Brain microvascular endothelial cell (primary cell): Measurements from ENCODE around the gene EFNA5.

Experiments
- DNase-seq: peaks from one replicate; pipeline ENCODE4 v3.0.0-alpha.2; 2020
- H3K27ac ChIP-seq: fragments of 250-450 bp; sonication (Bioruptor Pico); 2 replicates; pipeline ENCODE4 v1.5.1; 2020; ENCODE audit warnings: mild to moderate bottlenecking, moderate library complexity
- H3K27me3 ChIP-seq: fragments of 250-450 bp; sonication (Bioruptor Pico); replicated peaks from 2 replicates; pipeline ENCODE4 v1.5.1; 2020; ENCODE audit warnings: mild to moderate bottlenecking
- H3K36me3 ChIP-seq: fragments of 250-450 bp; sonication (Bioruptor Pico); replicated peaks from 2 replicates; pipeline ENCODE4 v1.5.1; 2020; ENCODE audit warnings: mild to moderate bottlenecking
- H3K4me3 ChIP-seq: 2 replicates; pipeline ENCODE4 v1.5.1; 2011; ENCODE audit warnings: low read depth, mild to moderate bottlenecking, control low read depth, low read length, moderate library complexity
- CTCF ChIP-seq: IDR thresholded peaks from 2 replicates; pipeline ENCODE4 v1.5.1; 2011; ENCODE audit warnings: low read depth, mild to moderate bottlenecking, moderate library complexity, low read length, control low read depth, inconsistent platforms; ENCODE audit errors: missing control alignments
- in situ Hi-C: cut with HindIII; loops from 2 replicates; pipeline ENCODE4 v1.10.0; 2017; ENCODE audit warnings: low sequenced_read_pairs, low pct_ligation_motif_present

EFNA5 gene

GRCh38 chr5:107605596-107606125, 65.1 kb downstream of the EFNA5 start:
- TF ChIP-seq CTCF: no peak
- Histone ChIP-seq H3K36me3 (no peaks in the 10 kb centered on the region), H3K27ac (no peak overlapping the region), H3K27me3 (no peaks in the 10 kb centered on the region), H3K4me3 (no peak overlapping the region)
- DNase-seq: no peak
- in situ Hi-C loops: no loop called here

- no peak for TF ChIP-seq CTCF
- in situ Hi-C loops: no loop called here
- Histone ChIP-seq H3K27ac (no peak overlapping the region), H3K36me3 (no peaks in the 10 kb centered on the region), H3K27me3 (no peaks in the 10 kb centered on the region), H3K4me3 (no peak overlapping the region)
- no peak for DNase-seq
Measured at GRCh38 chr5:107604990-107605389, 65.7 kb downstream of the EFNA5 start.

- in situ Hi-C loops: no loop called here
- Histone ChIP-seq H3K27ac (no peak overlapping the region), H3K27me3 (no peaks in the 10 kb centered on the region), H3K36me3 (no peaks in the 10 kb centered on the region), H3K4me3 (no peak overlapping the region)
- no peak for DNase-seq
- no peak for TF ChIP-seq CTCF
Measured at GRCh38 chr5:107604146-107604910, 66.4 kb downstream of the EFNA5 start.

GRCh38 chr5:107603349-107603748, 67.4 kb downstream of the EFNA5 start:
- TF ChIP-seq CTCF: no peak
- in situ Hi-C loops: no loop called here
- Histone ChIP-seq H3K27me3 (no peaks in the 10 kb centered on the region), H3K27ac (no peak overlapping the region), H3K4me3 (no peak overlapping the region), H3K36me3 (no peaks in the 10 kb centered on the region)
- no peak for DNase-seq

GRCh38 chr5:107602896-107603295, 67.8 kb downstream of the EFNA5 start:
- no peak for TF ChIP-seq CTCF
- no peaks in the 10 kb centered on the region for H3K27me3 ChIP-seq
- H3K36me3 ChIP-seq: no peaks in the 10 kb centered on the region
- in situ Hi-C loops: no loop called here
- no peak overlapping the region for H3K4me3 ChIP-seq
- DNase-seq: no peak
- H3K27ac ChIP-seq: no peak overlapping the region

GRCh38 chr5:107601076-107601475, 69.7 kb downstream of the EFNA5 start:
- no peak for TF ChIP-seq CTCF
- H3K4me3 ChIP-seq: no peak overlapping the region
- no peak for DNase-seq
- in situ Hi-C loops: no loop called here
- no peaks in the 10 kb centered on the region for H3K36me3 ChIP-seq
- H3K27ac ChIP-seq: no peak overlapping the region
- H3K27me3 ChIP-seq: no peaks in the 10 kb centered on the region
